HG02610 (cell line): ENCODE results near the gene CD151.
A peak's percentile ranks its signal among the peaks of the same experiment; 100 is the strongest.

Source experiments
- ATAC-seq: cut with Tn5 transposase; IDR thresholded peaks from one replicate; pipeline ENCODE4 v1.9.1; 2021; ENCODE audit warnings: mild to moderate bottlenecking, moderate library complexity; ENCODE audit not compliant: unreplicated experiment

CD151 gene

DNA sequence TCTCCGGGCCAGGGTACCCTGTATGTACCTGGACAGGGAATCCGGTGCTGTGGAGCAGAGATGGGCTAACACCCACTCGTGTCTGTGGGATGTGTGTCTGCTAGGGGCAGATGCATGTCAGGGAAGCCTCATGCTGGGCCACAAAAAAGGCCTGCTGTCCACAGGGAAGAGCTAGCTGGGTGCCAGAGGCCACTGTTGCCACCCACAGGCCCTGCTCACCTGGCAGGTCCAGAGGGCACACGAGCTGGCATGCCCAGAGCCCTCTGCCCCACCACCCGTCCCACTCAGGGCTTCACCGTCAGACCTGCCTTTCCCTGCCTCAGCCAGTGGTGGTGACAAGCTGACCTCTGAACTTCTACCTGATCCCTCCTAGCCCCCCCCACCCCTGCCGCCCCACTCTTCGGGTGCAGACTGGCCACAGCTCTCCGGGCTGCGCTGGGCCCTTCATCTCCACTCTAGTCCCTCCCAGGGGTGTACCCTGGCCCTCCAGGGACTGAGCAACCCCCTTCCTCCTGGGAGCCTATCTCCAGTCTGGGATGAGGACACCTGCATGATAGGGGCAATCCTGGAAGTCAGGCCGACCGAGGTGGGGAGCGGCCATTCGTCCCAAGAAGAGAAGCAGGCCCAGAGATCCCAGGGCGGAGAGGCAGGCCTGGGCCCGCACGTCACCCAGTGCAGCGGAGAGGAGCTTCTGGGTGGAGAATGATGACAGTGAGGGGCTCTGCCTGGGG, 36.0 kb upstream of the CD151 start:
- ATAC-seq = no peak

DNA sequence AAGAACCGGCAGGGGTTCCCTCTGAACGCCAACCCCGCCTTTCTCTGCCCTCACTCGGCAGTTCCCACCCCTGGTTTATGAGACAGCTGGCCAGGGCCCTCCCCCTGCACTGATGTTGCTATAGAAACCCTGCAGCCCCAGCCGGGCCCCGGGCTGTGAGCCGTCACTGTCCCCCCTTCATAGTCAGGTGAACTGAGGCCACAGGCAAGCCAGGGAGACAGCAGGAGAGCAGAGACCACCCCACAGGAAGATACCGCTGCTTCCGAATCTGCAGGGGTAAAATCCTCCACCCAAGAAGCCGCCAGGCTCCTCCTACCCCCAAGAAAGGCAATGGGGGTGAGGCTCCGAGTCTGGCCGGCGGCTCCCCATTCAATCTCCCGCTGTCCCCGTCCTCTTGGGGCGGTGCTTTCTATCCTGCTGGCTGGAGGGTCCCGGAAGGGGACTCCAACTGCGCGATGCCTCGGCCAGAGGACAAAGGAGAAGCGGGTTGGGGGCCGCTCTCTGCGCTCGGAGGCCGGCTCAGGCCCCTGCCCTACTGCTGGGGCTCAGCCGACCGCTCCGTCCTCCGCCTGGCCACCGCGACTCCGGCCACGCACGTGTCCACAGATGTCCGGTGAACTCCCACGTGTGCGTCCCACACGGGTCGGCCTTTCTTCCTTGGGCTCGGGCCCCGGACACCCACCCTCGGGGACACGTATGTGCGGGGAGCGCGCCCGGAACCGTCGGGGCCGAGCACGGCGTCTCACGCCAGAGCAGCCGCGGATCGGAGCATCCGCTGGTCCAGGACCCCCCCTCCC, 35.3 kb upstream of the CD151 start:
- peak; percentile 34 for ATAC-seq

DNA sequence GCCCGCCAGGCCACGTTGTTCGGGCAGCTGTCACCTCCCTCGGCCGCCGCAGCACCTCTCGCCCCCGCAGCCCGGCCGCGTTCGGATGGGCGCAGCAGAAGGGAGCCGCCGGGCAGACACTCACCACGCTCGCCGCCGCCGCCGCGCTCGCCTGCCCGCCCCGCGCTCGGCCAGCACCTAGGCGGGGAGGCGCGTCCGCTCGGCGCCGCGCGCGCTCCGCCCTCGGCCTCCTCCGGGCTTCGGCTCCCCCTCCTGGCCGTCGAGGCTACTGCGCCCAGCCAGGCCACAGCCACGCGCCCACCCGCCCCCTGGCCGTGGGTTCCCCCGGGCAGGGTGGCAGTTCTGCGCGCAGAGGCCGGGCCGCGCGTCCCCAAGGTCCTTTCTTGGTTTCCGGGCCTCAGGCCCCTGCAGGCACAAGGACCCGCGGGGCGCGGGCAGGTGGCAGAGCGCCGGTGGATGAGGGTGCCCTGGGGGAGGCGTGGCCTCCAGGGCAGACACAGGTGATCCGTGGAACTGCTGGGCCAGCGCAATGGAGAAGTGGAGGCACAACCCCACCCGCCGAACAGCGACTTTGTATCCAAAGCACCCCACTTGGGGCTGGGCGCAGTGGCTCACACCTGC, 34.5 kb upstream of the CD151 start, which contains the start of gene SLC25A22:
SLC25A22 (minus strand) TSS at position 189 of the 621 bp plus-strand sequence. CDS start 3,275 bp downstream, outside the sequence.
- ATAC-seq = peak; percentile 61

DNA sequence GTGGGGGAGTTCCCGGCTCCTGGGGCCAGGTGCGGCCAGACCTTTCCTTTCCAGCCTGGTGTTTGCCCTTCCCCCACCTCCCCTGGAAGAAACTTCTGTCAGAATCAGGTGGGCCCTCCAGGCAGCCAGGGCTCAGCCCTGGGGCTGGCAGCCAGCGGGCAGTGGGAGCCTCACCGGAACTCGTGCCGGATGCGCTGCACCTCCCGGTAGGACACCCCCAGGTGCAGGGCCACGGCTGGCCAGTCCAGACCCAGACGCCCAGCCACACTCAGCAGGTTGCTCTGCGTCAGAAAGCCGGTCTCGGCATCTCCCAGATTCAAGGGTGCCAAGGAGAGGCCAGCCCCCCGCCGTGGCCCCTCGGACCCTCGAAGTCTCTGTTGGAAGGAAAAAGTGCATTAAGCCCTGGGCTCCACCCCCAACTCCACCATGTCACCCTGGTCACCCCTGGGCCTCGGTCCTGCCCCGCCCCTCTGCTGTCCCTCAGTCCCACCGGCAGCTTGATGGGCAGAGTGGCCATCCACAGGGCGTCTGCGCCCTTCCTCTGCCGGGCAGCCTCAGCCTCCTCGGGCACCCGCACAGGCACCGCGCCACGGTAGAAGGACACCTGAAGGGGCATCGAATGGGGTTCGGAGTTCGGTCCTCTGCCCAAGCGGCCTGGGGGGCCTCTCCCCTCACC, 33.0 kb upstream of the CD151 start:
- no peak for ATAC-seq

DNA sequence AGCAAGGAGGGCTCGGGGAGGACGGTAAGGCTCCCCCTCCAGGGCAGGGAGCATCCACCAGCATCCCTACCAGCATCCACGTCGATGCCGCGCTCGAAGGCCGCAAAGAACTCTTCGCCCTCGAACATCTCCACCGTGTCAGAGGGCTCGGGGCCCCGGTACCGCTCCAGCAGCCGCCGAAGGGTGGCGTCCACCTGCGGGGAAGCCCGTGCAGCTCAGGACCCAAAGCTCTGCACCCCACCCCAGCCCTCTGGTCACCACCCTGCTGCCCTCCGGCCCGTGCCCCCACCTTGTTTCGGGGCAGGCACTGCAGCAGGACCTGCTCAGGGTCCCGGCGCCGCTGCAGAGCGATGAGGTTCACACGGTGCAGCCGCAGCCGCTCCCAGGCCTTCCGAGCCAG, 32.3 kb upstream of the CD151 start:
- ATAC-seq = no peak

DNA sequence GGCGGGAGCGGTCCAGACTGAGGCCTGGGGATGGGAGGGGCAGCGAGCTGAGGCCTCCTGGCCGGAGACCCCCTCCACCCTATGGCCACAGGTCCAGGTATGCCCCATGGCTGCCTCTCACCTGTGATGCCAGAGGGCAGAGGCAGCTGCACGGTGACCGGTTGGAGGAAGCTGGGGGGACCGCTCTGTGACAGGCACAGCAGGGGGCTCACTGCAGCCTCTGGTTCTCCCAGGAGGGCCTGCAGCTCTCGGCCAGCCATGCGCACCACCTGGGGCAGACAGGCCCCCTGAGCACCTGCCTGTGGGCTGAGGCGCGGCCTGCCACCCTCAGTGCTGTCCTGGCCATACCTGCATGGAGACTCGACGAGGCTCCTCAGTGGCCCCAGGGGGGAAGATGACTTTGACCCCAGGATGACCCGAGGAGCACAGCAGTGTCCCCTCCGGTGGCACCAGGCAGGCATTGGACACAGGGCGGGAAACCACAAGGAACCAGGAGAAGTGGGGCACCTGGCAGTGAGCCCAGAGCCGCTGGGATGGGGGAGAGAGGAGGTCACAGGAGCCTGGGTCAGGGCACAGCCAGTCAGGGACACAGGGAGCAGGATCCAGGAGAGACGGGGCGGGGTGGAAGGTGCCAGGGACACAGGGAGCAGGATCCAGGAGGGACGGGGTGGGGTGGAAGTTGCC, 31.5 kb upstream of the CD151 start:
- ATAC-seq = no peak

DNA sequence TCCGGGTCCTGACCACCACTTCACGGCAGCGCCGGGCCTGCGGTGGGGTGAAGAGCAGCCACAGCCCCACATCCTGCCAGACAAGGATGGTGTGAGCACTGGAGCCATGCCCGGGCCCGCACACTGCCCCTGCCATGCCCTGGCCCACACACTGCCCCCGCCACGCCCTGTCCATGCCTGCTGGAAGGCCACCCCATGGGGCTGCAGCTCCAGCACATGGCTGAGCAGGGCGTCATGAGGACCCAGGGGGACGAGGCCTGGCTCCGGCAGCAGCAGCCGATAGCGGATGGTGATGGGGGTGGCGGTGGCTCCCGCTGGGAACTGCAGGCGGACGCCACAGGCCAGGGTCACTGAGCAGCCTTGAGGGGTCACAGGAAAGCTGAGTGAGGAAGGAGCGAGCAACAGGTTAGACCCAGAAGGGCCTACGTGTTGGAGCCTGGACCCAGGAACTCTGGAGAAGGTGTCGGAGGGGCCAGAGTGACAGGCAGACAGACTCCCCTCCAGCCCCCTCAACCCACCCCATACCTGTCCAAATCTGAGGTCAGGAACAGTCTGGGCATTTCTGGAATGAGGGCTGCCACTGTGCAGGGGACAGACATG, 30.6 kb upstream of the CD151 start:
- no peak for ATAC-seq

DNA sequence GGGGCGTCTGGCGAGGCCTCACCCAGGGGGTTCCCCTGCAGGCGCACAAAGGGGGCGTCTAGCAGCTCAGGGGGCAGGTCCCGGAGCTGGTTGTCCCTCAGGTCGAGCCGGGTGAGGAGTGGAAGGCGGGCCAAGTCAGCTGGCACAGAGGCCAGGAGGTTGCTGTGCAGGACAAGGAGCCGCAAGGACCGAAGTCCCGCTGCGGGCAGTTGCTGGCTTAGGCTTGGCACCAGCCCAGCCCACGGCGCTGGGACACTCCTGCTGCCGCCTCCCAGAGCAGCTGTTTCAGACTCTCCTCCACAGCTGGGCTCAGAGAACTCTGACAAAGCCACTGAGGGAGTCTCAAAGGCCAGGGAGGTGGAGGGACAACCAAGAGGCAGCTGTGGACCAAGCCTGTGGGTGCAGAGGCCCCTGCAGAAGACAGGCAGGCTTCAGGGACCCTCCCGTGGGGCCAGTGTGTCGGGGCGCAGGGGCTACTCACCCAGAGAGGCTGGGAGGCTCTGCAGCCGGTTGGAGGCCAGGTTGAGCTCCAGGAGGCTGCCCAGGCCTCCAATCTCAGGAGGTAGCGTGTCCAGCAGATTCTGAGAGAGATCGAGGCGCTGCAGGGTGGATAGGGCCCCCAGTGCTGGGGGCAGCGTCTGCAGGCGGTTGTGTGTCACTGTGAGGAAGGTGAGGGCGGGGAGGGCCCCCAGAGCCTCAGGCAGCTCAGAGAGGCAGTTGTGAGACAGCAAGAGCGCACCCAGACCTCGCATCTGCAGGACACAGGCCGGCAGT, 29.9 kb upstream of the CD151 start:
- no peak for ATAC-seq

DNA sequence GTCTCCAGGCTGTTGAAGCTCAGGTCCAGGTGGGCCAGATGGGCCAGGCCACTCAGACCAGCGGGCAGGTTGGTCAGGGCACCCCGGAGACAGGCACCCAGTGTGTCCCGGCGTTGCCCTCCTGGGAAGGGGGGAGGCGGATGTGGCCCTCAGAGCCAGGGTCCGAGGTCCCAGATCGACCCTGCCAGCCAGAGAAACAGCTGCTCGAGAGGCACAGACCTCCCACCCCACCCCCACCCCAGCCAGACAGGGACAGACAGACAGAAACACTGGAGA, 29.3 kb upstream of the CD151 start:
- no peak for ATAC-seq

DNA sequence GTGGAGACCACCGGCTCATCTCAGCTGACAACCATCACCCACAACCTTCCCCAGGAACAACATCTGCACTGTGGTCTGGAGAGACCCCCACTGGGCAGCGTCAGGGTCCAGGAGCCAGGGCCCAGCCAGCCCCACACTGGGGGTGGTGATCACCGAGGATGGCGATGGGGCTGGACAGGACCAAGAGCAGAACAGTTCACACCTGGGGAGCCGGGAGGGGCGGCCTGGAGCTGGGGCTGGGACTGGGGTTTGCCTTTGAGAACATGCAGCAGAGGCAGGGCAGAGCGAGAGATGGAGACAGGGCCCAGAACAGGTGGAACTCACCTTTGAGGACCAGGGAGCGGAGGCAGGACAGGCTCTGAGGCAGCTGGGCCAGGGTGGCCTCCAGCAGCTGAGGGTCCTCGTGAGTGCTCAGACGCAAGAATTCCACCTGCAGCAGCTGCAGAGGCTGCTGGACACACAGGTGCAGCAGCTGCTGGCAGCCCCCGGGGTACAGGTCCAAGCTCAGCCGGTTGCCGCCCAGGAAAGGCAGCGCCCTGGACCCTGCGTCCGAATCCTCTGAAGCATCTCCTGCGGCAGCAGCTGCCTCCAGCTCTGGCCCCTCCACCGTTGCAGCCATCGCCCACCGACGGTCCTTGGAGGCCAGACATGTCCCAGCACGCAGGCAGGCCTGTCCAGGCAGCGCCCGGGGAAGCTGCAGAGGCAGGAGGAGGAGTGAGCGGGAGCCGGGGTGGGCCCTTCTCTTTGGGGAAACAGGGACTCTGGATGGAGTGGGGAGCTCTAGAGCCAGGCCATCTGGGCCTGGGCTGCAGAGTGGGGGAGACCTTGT, 28.8 kb upstream of the CD151 start:
- no peak for ATAC-seq

DNA sequence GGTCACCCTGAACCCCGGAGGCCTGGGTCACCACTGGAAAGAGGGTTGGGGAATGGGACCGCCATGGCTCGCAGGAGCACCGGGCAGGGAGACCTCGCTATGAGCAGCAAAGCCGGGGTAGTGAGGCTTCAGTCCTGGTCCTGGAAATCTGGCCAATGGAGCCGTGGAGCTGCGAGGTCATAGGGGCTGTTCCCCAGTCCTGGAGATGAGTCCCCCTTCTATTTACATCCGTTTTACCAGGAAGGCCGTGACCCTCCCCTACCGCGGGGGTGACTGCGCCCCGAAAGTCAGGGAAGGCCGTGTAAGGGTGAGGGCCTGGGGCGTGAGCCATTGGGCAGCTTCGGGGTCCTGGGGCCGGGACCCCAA, 28.2 kb upstream of the CD151 start:
- ATAC-seq = no peak

DNA sequence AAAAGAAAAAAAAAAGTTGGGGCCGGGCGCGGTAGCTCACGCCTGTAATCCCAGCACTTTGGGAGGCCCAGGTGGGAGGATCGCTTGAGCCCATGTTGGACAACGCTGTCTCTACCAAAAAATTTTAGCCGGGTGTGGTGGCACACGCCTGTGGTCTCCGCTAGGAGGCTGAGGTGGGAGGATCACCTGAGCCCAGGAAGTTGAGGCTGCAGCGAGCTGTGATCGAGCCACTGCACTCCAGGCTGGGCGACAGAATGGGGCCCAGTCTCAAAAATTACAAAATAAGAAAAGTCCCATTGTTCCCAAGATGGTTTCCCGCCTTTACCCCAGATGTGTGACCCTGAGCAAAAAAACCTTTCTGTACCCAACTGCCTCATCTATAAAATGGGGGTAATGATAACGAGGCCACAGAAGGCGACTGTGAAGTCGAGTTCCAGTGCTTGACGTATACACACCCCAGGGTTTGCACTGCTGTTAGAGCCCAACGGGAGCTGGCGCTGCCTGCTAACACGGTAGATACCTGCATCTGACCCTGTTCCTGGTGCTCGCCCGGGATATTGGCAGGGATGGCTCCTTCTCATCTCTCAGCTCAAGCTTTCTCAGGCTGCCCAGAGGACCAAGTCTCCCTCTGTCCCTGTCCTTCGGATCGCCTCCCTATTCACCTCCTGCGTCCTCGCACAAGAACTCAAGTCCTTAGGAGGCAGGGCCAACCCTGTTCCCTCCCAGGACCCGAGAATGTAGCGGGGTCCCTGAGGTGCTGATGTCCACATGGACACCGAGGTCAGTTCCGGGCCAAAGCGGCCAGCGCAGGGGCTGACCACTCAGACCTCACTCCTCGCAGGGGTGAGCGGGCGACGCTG, 24.1 kb upstream of the CD151 start:
- ATAC-seq = no peak

DNA sequence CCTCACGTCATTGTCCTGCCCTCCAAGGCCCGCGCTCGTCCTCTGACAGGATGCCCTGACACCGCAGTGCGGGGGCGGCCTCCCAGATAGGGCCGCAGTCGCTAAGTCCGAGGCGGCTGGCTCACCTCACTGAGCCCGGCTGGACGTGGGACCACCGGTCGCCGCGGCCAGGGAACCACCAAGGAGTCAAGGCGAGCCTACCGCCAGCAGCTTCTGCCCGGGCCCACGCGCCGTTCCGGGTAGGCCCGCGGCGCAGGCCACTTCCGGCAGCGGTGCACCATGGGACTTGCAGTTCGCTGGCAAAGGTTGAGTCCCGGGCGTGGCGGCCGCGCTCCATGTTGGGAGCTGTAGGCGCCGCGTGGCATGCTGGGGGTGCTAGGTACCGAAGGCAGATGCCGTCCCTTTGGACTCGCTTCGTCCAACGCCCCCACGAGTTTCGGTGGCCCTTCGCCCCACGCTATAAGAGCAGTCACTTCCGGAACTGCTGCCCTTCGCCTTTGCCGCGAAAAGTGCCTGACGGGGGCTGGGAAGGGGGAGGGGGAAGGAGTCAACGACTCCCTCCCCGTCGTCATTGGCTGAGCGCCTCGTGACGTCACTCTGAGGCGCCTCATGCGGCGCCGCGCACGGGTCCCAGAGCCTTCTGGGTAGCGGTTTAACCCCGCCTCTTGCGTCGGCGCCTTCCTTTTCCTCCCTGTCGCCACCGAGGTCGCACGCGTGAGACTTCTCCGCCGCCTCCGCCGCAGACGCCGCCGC, 23.3 kb upstream of the CD151 start, which contains the start of gene RPLP2:
RPLP2 (plus strand) TSS at position 681 of the 753 bp plus-strand sequence. CDS start 268 bp downstream, outside the sequence.
- ATAC-seq = peak; percentile 75

DNA sequence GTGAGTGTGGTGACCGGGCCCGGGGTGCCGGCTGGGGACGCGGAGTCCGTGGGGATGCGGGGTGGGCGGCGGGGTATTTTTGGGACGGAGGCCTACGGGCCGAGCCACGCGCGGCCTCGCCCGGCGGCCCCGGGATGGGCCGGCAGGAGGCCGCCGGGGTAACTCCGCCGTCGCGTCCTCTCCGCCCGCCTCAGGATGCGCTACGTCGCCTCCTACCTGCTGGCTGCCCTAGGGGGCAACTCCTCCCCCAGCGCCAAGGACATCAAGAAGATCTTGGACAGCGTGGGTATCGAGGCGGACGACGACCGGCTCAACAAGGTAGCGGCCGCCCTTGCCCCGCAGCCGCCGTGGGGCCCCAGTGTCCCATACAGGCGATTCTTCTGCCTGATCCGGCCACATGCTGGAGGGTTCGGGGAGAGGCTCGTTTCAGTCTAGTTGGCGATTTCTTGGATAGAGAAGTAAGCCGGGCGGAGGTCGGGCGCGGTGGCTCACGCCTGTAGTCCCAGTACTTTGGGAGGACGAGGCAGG, 22.6 kb upstream of the CD151 start:
- no peak for ATAC-seq

DNA sequence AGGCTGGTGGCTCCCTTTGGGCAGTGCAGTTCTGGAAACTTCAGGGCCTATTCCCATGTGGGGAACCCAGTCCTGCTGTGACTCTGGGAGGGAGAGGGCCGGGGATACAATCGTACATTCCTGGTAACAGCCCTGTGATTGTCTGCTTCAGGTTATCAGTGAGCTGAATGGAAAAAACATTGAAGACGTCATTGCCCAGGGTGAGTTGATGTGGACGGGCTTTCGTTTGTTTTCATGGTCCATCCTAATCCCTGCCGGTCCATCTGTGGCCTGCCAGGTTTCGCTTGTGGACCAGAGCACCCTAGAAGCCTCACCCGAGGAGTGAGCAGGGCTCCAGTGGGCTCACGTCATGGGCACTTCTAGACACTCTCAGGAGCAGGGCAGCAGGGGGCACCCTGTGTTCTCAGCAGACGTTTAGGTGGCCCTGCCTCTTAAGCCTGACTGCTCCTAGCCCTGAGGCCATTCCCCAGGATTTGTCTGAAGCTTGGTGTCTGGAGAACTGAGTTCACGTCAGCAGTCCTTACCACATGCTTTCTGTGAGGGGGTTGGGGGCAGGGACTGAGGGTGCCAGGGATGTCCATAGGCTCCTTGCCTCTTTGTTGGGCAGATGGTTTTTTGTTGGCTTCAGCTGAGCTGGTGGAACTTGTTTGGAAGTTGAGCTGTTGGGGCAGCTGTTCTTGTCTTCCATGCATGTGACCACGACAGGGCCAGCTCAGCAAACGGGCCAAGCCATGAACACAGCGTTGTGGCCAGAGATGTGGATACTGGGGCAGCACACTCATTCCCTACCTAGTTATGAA, 21.1 kb upstream of the CD151 start:
- ATAC-seq = no peak

DNA sequence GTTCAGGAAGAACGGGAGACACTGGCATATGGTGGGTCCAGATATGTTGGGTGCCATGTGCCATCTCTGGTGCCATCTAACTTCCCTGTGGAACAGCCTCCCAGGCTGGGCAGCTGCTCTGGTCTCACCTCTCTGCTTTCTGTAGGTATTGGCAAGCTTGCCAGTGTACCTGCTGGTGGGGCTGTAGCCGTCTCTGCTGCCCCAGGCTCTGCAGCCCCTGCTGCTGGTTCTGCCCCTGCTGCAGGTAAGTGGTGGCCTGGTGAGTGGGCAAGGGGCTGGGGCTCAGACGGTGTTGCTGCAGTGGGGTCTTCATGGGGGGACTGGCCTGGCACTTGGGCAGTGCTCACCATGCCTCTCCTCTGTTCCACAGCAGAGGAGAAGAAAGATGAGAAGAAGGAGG, 20.4 kb upstream of the CD151 start:
- ATAC-seq = no peak
